HG03175 (cell line): Measurements from ENCODE around the gene DMKN.
"Not testable (repeated sequence)": the region's sequence is repeated elsewhere in the genome, so short reads cannot be mapped to it uniquely, and the experiment has no call there.

Experiments used
- ATAC-seq: cut with Tn5 transposase; IDR thresholded peaks from one replicate; pipeline ENCODE4 v1.9.1; 2021; ENCODE audit warnings: mild to moderate bottlenecking, moderate library complexity; ENCODE audit not compliant: unreplicated experiment

Gene DMKN

DNA sequence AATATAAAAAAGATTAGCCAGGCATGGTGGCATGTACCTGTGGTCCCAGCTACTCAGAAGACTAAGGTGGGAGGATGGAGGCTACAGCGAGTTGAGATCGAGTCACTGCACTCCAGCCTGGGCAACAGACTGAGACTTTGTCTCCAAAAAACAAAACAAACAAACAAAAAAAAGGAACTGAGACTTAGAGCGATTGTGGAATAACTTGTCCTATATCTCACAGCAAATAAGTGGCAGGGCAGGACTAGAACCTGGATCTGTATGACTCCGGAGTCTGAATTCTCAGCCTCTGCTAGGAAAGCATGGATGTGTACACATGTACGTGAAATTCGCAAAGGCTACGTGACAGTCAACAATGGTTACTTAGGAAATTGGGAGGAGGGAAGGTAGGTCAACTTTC, 43.3 kb downstream of the DMKN start:
- no peak for ATAC-seq

GRCh38 chr19:35468637-35469036, 44.8 kb downstream of the DMKN start:
- peak; percentile 89 for ATAC-seq

GRCh38 chr19:35466259-35466658, 47.2 kb downstream of the DMKN start:
- no peak for ATAC-seq

GRCh38 chr19:35462956-35463355, 50.5 kb downstream of the DMKN start:
- ATAC-seq: not testable (repeated sequence)

DNA sequence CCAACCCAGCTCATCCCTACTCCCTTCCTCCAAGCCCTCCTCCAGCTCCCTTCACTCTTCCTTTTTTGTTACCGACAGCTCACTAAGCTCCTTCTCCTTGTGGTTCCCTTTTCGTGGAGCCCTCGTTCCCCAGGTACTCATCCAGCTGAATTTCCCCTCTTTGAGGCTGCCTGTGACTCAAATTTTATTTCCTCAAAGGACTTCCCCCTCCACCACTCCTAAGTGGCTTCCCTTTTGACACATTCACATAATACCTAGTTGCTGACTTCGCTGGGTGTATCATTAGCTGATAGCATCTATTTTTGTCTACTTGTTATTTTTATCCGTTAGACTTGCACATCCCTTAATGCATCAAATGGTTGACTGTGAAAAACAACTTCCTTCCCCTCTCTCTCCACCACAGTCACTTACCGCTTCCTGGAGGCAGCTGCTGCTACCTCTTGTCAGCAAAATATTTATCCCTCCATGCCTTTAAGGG, 50.9 kb downstream of the DMKN start:
- ATAC-seq: peak; percentile 61

GRCh38 chr19:35461788-35462187, 51.7 kb downstream of the DMKN start:
- ATAC-seq: not testable (repeated sequence)

DNA sequence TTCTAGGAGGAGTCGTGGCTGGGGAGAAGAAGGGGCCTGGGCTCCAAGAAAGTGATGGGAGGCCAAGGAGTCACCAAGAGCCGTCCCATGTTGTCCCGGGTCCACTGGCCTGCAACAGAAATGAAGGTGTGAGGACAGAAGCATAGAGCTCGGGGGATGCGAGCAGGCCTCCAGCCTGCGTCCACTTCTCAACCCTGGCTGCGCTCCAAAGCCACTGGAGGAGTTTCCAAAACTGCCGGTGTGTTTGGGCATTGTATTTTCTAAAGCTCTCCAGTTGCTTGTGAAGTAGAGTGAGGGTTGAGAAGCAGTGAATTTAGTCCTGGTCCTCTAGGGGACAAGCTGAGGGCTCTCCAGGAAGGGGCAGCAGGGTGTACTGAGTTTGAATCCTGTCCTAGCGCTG, 52.4 kb downstream of the DMKN start:
- no peak for ATAC-seq

DNA sequence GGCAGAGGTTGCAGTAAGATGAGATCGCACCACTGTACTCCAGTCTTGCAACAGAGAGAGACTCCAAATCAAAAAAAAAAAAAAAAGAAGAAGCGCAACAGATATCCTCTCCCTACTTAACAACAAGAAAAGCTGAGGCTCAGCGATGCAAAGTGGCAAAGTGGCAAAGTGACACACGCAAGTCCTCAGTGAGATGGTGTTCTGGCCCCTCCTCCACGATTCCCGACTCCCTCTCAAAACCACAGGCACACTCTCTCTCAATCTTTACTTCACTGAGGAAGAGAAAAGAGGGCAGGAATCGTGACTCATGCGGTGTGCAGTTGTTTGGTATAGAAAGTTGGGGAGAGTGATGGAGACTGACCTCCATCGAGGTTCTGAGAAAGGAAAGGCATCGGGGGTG, 52.8 kb downstream of the DMKN start:
- ATAC-seq: no peak

- ATAC-seq: no peak
Measured at GRCh38 chr19:35459414-35460082, 53.9 kb downstream of the DMKN start.

- peak; percentile 46 for ATAC-seq
Measured at GRCh38 chr19:35458731-35459391, 54.6 kb downstream of the DMKN start.

- ATAC-seq: no peak
Measured at GRCh38 chr19:35458192-35458591, 55.3 kb downstream of the DMKN start.

DNA sequence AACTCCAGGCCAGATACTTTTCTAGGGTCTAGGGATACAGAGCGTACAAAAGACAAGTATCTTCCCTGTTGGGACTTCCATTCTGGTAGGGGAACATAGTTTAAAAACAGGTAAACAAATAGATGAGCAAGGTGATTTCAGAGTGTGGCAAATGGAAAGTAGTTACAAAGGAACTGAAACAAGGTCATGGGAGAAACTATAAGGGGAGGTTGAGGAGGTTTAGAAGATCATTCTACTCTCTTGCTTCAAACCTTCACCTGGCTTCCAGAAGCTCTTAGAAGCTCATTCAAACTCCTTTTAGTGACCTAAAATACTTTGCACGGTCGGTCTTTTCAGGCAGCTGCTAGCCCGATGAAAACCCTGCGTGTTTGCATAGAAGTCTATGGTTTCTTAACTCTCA, 56.3 kb downstream of the DMKN start:
- no peak for ATAC-seq

DNA sequence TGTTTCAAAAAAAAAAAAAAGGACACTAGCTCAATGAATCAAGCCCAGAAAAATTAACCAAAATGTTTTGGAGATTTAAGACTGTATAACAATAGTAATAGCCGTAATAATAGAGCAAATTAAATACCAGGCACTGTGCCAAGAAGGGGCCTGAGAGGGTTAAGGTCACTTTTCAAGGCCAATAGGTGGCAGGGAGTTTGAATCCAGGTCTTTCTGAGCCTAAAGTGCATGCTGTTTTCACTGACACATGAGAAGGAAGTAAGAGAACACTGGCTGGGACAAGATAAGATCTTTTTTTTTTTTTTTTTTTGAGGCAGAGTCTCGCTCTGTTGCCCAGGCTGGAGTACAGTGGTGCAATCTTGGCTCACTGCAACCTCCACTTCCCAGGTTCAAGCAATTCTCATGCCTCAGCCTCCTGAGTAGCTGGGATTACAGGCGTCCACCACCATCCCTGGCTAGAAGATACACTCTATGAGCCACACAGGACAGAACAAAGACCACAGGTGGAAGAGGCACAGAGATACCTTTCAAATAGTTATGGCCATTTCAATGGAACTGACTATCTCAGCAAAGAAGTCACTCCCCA, 57.7 kb downstream of the DMKN start:
- ATAC-seq: no peak

GRCh38 chr19:35454663-35455062, 58.8 kb downstream of the DMKN start:
- ATAC-seq: no peak

DNA sequence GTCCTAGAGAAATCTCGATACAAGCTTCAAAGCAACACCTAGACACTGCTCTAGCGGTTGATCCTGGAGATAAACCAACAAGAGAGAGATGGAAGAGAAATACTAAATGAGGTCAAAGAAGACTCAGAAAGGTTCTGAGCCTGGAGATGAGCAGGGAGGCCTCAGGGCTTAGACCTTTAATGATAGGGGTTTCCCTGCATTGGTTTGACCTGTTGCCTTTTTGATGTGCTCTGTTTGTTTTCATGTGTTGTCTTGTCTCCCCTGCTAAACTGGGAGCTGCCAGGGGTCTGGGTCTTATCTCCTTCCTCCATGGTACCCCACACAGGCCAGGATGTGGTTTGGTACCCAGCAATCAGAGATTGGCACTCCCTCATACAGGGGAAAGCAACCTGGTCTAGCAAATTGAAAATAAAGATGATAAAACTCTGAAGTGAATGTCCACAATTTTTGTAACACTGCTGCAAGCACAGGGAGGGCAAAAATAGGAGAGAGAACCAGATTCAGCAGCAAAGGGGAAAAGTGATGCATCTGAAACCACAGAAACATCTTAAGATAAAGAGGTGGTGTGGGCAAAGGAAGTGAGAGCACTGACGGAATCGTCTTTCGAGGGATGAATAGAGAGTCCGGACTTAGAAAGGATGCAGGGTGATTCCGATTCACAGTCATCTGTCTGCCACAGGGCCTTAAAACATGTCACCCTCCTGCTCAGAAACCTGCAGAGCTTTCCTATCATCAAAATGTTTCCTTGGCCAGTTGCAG, 61.9 kb downstream of the DMKN start:
- peak; percentile 51 for ATAC-seq

GRCh38 chr19:35449359-35450043, 63.9 kb downstream of the DMKN start:
- no peak for ATAC-seq

DNA sequence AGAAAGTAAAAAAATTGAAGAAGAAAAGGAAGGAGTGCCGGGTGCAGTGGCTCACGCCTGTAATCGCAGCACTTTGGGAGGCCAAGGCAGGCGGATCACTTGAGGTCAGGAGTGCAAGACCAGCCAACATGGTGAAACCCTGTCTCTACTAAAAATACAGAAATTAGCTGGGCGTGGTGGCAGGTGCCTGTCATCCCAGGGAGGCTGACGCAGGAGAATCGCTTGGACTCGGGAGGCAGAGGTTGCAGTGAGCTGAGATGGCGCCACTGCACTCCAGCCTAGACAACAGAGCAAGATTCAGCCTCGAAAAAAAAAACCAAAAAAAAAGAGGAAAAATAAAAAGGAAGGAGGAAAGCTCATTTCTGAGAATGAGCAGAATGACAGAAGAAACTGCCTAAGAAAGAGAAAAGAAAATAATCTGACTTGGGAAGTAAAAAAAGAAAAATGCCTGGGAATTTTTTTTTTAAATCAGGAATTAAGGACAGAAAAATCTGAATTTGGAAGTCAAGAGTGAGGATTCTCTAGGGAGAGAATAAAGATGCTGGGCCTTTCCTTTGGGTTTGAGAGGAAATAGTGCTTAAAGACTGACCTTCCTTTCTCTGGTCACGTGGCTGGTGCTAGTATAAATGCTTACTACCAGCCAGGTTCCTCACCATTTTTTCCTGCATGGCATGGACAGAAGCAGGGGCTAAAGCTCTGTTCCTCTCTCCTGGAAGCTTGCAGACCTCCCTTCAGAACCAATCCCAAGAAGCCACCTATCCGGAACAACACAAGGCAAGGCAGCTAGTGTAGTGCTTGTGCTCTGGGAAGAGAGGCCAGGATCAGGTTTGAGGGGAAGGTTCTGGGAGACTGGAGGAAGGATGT, 65.6 kb downstream of the DMKN start, which contains the start of gene FFAR2:
FFAR2 (plus strand) TSS at position 652 of the 864 bp plus-strand sequence. CDS start 1,458 bp downstream, outside the sequence.
- ATAC-seq: no peak
